Right atrium auricular region (tissue), 2 donors: Measurements from ENCODE around the gene TOP2B. TPM values are rescaled to one million over a fixed set of nuclear protein-coding genes. Genes with fewer than 3 reads are reported as not detected.

Experiments
- DNase-seq: peaks from one replicate; pipeline ENCODE4 v3.0.0-alpha.2; 2019; ENCODE audit warnings: low spot score
- H3K27ac ChIP-seq, 2 donors: fragments of 200-600 bp; sonication (generic); 1 replicate in 1 of 2; 2 replicates in 1 of 2; pipeline ENCODE4 v1.5.1; 2016 to 2019
- H3K27me3 ChIP-seq, 2 donors: fragments of 200-600 bp; sonication (generic); one replicate each; pipeline versions ENCODE4 v1.5.1 to v1.6.0; 2017 to 2019
- H3K36me3 ChIP-seq: fragments of 200-600 bp; sonication (generic); one replicate; pipeline ENCODE4 v1.5.1; 2016
- H3K4me1 ChIP-seq, 2 donors: fragments of 200-600 bp; sonication (generic); one replicate each; pipeline versions ENCODE4 v1.5.1 to v1.6.0; 2017 to 2019
- H3K4me3 ChIP-seq, 2 donors: fragments of 200-600 bp; sonication (generic); 1 replicate in 1 of 2; 2 replicates in 1 of 2; pipeline ENCODE4 v1.5.1; 2017 to 2019; ENCODE audit warnings: mild to moderate bottlenecking in 1 of 2, moderate library complexity in 1 of 2
- H3K9me3 ChIP-seq, 2 donors: fragments of 200-600 bp; sonication (generic); one replicate each; pipeline ENCODE4 v1.5.1; 2019
- total RNA-seq, 2 donors: library from RNA; depleted of rRNA; stranded (reverse); fragments of >200 nt; gene quantifications; one replicate each; pipeline ENCODE4 v1.1.0, GENCODE V29; 2016
- TF ChIP-seq, protein P1 (sequence below), 2 donors: fragments of 200-600 bp; sonication (generic); IDR thresholded peaks; one replicate each; pipeline ENCODE4 v1.5.1; 2019; ENCODE audit warnings: antibody characterized with exemption in 2 of 2

Gene TOP2B
- total RNA-seq, 2 donors from 2014 or later: 67.2 to 91.4 TPM

- no peaks in the 10 kb centered on the region for H3K9me3 ChIP-seq
- H3K36me3 ChIP-seq: peaks cover 17% of the 10 kb centered on the region
- H3K4me3 ChIP-seq: no peak overlapping the region
- no peaks in the 10 kb centered on the region for H3K27me3 ChIP-seq
- DNase-seq: no peak
- H3K27ac ChIP-seq: peak overlapping the region; percentile 80 to 90
- TF ChIP-seq, protein P1, sequence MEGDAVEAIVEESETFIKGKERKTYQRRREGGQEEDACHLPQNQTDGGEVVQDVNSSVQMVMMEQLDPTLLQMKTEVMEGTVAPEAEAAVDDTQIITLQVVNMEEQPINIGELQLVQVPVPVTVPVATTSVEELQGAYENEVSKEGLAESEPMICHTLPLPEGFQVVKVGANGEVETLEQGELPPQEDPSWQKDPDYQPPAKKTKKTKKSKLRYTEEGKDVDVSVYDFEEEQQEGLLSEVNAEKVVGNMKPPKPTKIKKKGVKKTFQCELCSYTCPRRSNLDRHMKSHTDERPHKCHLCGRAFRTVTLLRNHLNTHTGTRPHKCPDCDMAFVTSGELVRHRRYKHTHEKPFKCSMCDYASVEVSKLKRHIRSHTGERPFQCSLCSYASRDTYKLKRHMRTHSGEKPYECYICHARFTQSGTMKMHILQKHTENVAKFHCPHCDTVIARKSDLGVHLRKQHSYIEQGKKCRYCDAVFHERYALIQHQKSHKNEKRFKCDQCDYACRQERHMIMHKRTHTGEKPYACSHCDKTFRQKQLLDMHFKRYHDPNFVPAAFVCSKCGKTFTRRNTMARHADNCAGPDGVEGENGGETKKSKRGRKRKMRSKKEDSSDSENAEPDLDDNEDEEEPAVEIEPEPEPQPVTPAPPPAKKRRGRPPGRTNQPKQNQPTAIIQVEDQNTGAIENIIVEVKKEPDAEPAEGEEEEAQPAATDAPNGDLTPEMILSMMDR (IDR thresholded peaks at IDR 0.05): no peak
- peaks cover 0 to 30% of the 10 kb centered on the region in 2 donors for H3K4me1 ChIP-seq
Measured at GRCh38 chr3:25574172-25574765, 90.4 kb downstream of the TOP2B start.

DNA sequence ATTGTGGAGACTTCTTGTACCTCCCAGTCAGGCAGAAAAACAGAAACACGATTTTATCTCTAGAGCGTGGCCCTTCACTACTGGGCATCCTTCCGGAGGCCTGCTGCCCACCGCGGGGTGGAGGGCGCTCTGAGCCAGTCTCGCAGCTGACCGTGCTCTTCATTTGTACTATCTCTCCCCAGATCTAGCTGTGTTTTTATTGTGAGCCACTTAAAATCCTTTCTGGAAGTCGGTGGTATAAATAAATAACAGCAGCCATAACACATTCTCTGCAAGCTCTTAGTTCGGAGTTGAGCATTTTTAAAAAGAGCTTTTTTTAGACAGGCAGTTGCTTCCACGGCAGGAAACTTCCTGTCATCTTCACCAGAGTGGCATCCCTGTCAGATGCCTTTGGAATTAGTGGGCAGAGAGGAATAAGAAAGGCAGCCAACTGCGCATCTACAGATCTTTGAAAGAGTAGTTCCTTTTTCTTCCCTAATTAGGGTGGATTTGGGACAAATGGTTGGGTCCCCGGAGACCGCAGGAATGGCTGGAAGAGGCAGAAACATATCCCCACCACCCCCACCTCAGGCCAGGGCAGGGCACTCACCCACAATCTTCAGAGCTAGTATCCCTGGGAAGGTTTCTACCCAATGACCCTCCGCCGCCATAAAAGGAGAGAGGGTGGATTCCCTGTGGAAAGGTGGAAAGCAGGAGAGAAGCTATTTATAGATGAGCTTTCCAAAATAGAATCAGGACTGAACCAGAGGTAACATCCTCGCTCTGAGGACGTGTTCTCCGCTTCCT is 91.1 kb downstream of the TOP2B start:
- Histone ChIP-seq H3K9me3 (no peaks in the 10 kb centered on the region), H3K27ac (peak overlapping the region; percentile 80 to 90), H3K4me3 (peak overlapping the region in 1 of 2 donors; percentile 0), H3K4me1 (peaks cover 0 to 36% of the 10 kb centered on the region in 2 donors), H3K36me3 (peaks cover 17% of the 10 kb centered on the region), H3K27me3 (no peaks in the 10 kb centered on the region)
- TF ChIP-seq, protein P1 (IDR thresholded peaks at IDR 0.05): no peak
- DNase-seq: no peak

GRCh38 chr3:25572919-25573385 is 91.8 kb downstream of the TOP2B start:
- DNase-seq: no peak
- peaks cover 0 to 42% of the 10 kb centered on the region in 2 donors for H3K4me1 ChIP-seq
- H3K4me3 ChIP-seq: no peak overlapping the region
- TF ChIP-seq, protein P1 (IDR thresholded peaks at IDR 0.05): no peak
- no peaks in the 10 kb centered on the region for H3K27me3 ChIP-seq
- H3K36me3 ChIP-seq: peaks cover 17% of the 10 kb centered on the region
- H3K27ac ChIP-seq: peak overlapping the region; percentile 80 to 90
- no peaks in the 10 kb centered on the region for H3K9me3 ChIP-seq

DNA sequence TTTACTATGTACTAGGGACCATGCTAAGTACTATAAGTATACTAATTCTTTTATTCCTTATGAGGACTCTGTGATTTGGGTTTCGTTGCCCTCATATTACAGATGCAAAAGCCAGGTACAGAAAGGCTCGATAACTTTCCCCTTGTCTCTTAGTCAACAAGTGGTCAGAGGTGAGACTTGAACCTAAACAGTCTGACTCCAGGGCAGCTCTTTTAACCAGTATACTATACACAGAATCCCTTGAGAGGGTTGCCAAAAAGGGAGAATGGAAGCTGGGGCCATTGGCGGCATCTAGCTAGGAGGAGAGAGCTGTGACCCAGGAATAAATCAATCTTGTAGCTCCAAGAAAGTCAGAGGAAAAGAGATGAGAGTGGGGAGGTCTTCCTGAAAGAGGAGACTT is 92.4 kb downstream of the TOP2B start:
- peaks cover 0 to 43% of the 10 kb centered on the region in 2 donors for H3K4me1 ChIP-seq
- H3K27me3 ChIP-seq: no peaks in the 10 kb centered on the region
- H3K4me3 ChIP-seq: no peak overlapping the region
- TF ChIP-seq, protein P1 (IDR thresholded peaks at IDR 0.05): no peak
- no peak for DNase-seq
- peaks cover 17% of the 10 kb centered on the region for H3K36me3 ChIP-seq
- no peaks in the 10 kb centered on the region for H3K9me3 ChIP-seq
- peak overlapping the region; percentile 80 to 90 for H3K27ac ChIP-seq

- peak overlapping the region; percentile 80 to 90 for H3K27ac ChIP-seq
- no peaks in the 10 kb centered on the region for H3K27me3 ChIP-seq
- no peak overlapping the region for H3K4me3 ChIP-seq
- no peaks in the 10 kb centered on the region for H3K9me3 ChIP-seq
- DNase-seq: no peak
- TF ChIP-seq, protein P1 (IDR thresholded peaks at IDR 0.05): no peak
- peaks cover 17% of the 10 kb centered on the region for H3K36me3 ChIP-seq
- peaks cover 0 to 43% of the 10 kb centered on the region in 2 donors for H3K4me1 ChIP-seq
Measured at GRCh38 chr3:25571285-25571684, 93.4 kb downstream of the TOP2B start.
